LNCaP clone FGC (cell line): ENCODE measurements around the gene EEF1AKMT1.

ENCODE experiments used
- DNase-seq: peaks from one replicate; pipeline ENCODE4 v3.0.0-alpha.2; 2011; ENCODE audit warnings: low read depth
- H3K4me3 ChIP-seq: 2 replicates; pipeline ENCODE4 v1.5.1; 2011; ENCODE audit warnings: mild to moderate bottlenecking, low read depth, low read length, control low read depth
- TF ChIP-seq, protein P1 (sequence below): IDR thresholded peaks from 2 replicates; pipeline ENCODE4 v1.5.1; 2012; ENCODE audit warnings: mild to moderate bottlenecking; ENCODE audit not compliant: control insufficient read depth, insufficient read depth; ENCODE audit errors: extremely low read depth

The EEF1AKMT1 gene

DNA sequence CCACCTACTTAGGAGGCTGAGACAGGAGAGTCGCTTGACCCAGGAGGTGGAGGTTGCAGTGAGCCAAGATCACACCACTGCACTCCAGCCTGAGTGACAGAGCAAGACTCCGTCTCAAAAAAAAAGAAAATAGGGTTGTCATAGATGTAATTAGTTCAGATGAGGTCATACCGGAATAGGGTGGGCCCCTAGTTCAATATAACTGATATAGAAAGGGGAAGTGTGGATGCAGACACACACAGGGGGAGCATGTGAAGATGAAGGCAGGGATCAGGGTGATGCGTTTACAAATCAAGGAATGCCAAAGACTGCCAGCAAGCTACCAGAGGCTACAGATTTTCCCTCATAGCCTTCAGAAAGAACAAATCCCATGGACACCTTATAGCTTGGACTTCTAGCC, 24.3 kb upstream of the EEF1AKMT1 start:
- DNase-seq: no peak
- H3K4me3 ChIP-seq: no peak overlapping the region
- TF ChIP-seq, protein P1, sequence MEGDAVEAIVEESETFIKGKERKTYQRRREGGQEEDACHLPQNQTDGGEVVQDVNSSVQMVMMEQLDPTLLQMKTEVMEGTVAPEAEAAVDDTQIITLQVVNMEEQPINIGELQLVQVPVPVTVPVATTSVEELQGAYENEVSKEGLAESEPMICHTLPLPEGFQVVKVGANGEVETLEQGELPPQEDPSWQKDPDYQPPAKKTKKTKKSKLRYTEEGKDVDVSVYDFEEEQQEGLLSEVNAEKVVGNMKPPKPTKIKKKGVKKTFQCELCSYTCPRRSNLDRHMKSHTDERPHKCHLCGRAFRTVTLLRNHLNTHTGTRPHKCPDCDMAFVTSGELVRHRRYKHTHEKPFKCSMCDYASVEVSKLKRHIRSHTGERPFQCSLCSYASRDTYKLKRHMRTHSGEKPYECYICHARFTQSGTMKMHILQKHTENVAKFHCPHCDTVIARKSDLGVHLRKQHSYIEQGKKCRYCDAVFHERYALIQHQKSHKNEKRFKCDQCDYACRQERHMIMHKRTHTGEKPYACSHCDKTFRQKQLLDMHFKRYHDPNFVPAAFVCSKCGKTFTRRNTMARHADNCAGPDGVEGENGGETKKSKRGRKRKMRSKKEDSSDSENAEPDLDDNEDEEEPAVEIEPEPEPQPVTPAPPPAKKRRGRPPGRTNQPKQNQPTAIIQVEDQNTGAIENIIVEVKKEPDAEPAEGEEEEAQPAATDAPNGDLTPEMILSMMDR: no peak

- TF ChIP-seq, protein P1: no peak
- no peak overlapping the region for H3K4me3 ChIP-seq
- DNase-seq: no peak
Observed at GRCh38 chr13:20796791-20797508, 23.2 kb upstream of the EEF1AKMT1 start.

GRCh38 chr13:20789665-20790064, 15.9 kb upstream of the EEF1AKMT1 start:
- DNase-seq: no peak
- no peak overlapping the region for H3K4me3 ChIP-seq
- TF ChIP-seq, protein P1: no peak

DNA sequence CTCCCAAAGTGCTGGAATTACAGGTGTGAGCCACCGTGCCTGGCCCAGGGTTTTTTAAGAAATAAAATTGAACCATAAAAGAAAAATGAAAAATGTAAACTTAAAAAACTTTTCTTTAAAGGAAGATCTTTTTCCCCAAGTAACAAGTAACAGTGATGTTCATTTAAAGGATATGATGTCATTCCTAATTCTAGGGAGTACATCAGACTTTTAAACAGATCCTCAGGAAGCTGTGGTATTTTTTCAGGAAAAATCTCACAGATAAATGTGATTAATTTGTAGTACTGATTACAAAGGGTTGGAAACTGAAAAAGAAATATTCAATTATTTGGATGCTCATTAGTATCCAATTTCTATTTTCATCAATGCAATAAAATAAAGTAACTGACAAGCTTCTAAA, 14.6 kb upstream of the EEF1AKMT1 start:
- TF ChIP-seq, protein P1: no peak
- DNase-seq: no peak
- H3K4me3 ChIP-seq: no peak overlapping the region; the same call in 1 of the 2 replicates

GRCh38 chr13:20787180-20787579, 13.4 kb upstream of the EEF1AKMT1 start:
- DNase-seq: no peak
- TF ChIP-seq, protein P1: no peak
- no peak overlapping the region for H3K4me3 ChIP-seq

GRCh38 chr13:20782116-20782708, 8.5 kb upstream of the EEF1AKMT1 start:
- no peak for DNase-seq
- TF ChIP-seq, protein P1: no peak
- no peak overlapping the region for H3K4me3 ChIP-seq
